Nasal cavity respiratory epithelium epithelial cell of viscerocranial mucosa (primary cell): Measurements from ENCODE around the gene ZNF442. TPM values are rescaled to one million over a fixed set of nuclear protein-coding genes. Genes with fewer than 3 reads are reported as not detected.

Source experiments
- total RNA-seq: library from RNA; depleted of rRNA; stranded (reverse); fragments of >200 nt; gene quantifications from 2 replicates; pipeline ENCODE4 v1.2.3, GENCODE V29; 2014

The ZNF442 gene
- total RNA-seq: 4.1 and 4.3 TPM in 2 replicates

GRCh38 chr19:12365236-12366162 is at the start of gene ZNF442:
Gene ZNF442 (minus strand): TSS chr19:12365683. CDS start chr19:12363631, 2,052 bp downstream.

GRCh38 chr19:12400633-12401502 is 35.4 kb upstream of the ZNF442 start, which contains the start of gene ZNF799:
Gene ZNF799 (minus strand): TSS chr19:12401271. CDS start chr19:12401070, 201 bp downstream.

GRCh38 chr19:12333162-12334159 is 32.0 kb downstream of the ZNF442 start, which contains the start of gene ZNF563:
Gene ZNF563 (minus strand): TSS chr19:12333633. CDS start chr19:12333482, 151 bp downstream.

Other genes with a start within 250 kb of the ZNF442 start
- gene ZNF20, start 225.3 kb downstream of the ZNF442 start, total RNA-seq: 2.7 and 7.5 TPM in 2 replicates
- gene ZNF625, start 208.9 kb downstream of the ZNF442 start, total RNA-seq: 4.8 and 10.3 TPM in 2 replicates
- gene ZNF136, start 202.6 kb downstream of the ZNF442 start, total RNA-seq: 6.2 and 9.0 TPM in 2 replicates
- 9.6 and 11.8 TPM in 2 replicates for gene ZNF44, start 70.8 kb downstream of the ZNF442 start, total RNA-seq
- 3.8 and 5.1 TPM in 2 replicates for gene ZNF563, start 32.0 kb downstream of the ZNF442 start, total RNA-seq
- 2.1 and 2.6 TPM in 2 replicates for gene ZNF799, start 35.6 kb upstream of the ZNF442 start, total RNA-seq
- 1.0 and 3.1 TPM in 2 replicates for gene ZNF443, start 75.3 kb upstream of the ZNF442 start, total RNA-seq
- gene ZNF709, start 119.1 kb upstream of the ZNF442 start, total RNA-seq: 0.34 and 1.1 TPM in 2 replicates
- gene ZNF564, start 185.8 kb upstream of the ZNF442 start, total RNA-seq: 7.2 and 11.2 TPM in 2 replicates
- gene ZNF490, start 245.1 kb upstream of the ZNF442 start, total RNA-seq: 7.2 and 13.3 TPM in 2 replicates
- 12.3 and 20.9 TPM in 2 replicates for gene ZNF791, start 245.2 kb upstream of the ZNF442 start, total RNA-seq